Prostate gland (tissue), 2 donors: ENCODE results near the gene MAD2L2. TPM values are rescaled to one million over a fixed set of nuclear protein-coding genes. Genes with fewer than 3 reads are reported as not detected.

ENCODE experiments used
- DNase-seq: peaks from one replicate; pipeline ENCODE4 v3.0.0-alpha.2; 2019; ENCODE audit warnings: low spot score
- H3K27ac ChIP-seq, 2 donors: fragments of 200-600 bp; sonication (generic); 2 replicates each; pipeline ENCODE4 v1.5.1; 2017 to 2019
- H3K27me3 ChIP-seq: fragments of 200-600 bp; sonication (generic); replicated peaks from 2 replicates; pipeline ENCODE4 v1.5.1; 2019; ENCODE audit not compliant: insufficient read depth
- H3K36me3 ChIP-seq, 2 donors: fragments of 200-600 bp; sonication (generic); 1 replicate in 1 of 2; 2 replicates in 1 of 2; pipeline versions ENCODE4 v1.5.1 to v1.8.1; 2017 to 2019
- H3K4me1 ChIP-seq: fragments of 200-600 bp; sonication (generic); replicated peaks from 2 replicates; pipeline ENCODE4 v1.5.1; 2019
- H3K4me3 ChIP-seq, 2 donors: fragments of 200-600 bp; sonication (generic); 2 replicates each; pipeline ENCODE4 v1.5.1; 2017 to 2019
- H3K9me3 ChIP-seq: fragments of 200-600 bp; sonication (generic); 2 replicates; pipeline ENCODE4 v1.5.1; 2017
- POLR2A ChIP-seq: fragments of 450-650 bp; IDR thresholded peaks from one replicate; pipeline ENCODE4 v1.6.1; 2016; ENCODE audit warnings: antibody characterized with exemption, mild to moderate bottlenecking
- POLR2AphosphoS5 ChIP-seq: sonication (generic); formaldehyde crosslinking; IDR thresholded peaks from one replicate; pipeline ENCODE4 v1.6.1; 2017; ENCODE audit warnings: antibody characterized with exemption
- WGBS: methylation state at CpG from one replicate; pipeline ENCODE4 v1.1.5; 2018; 5-methylcytosine and 5-hydroxymethylcytosine counted together
- intact Hi-C: fragments of 100-400 bp; cut with DNase I; formaldehyde crosslinking; loops from one replicate; pipeline ENCODE4 v1.14.2; 2022
- total RNA-seq, 2 donors: library from RNA; depleted of rRNA; stranded (reverse); fragments of >200 nt; gene quantifications; one replicate each; pipeline ENCODE4 v1.1.0, GENCODE V29; 2016
- TF ChIP-seq, protein P1 (sequence below), 4 experiments: fragments of 200-600 bp in 2 of 4; fragments of 450-650 bp in 2 of 4; sonication (generic) in 2 of 4; IDR thresholded peaks; 1 replicate in 3 of 4; 2 replicates in 1 of 4; pipeline ENCODE4 v1.5.1; 2016 to 2019; ENCODE audit warnings: antibody characterized with exemption in 4 of 4, mild to moderate bottlenecking in 2 of 4, moderate library complexity in 2 of 4

MAD2L2 gene
- total RNA-seq, 2 donors from 2014 or later, result 37.3 to 67.8 TPM

DNA sequence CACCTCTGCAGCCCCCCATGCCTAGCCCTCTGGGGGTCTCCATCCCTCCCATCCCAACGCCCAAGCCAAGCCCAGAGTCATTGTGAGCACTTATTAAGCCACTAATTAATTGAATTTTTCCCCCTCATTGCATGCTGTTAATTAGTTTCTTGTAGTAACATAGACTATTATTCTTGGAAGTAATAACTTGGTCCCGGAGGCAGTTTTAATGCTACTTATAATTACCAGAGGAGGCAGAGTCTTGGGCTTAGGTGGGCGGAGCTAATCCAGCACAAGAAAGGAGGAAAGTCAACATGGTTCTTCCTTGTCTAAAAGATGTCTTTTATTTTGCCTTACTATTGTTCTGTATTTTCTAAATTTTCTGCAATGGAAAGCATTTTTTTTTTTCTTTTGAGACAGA lies 54.4 kb downstream of the MAD2L2 start:
- Histone ChIP-seq H3K36me3 (no peaks in the 10 kb centered on the region), H3K9me3 (no peaks in the 10 kb centered on the region), H3K27me3 (peaks cover 2% of the 10 kb centered on the region), H3K27ac (no peak overlapping the region), H3K4me3 (no peak overlapping the region), H3K4me1 (no peaks in the 10 kb centered on the region)
- WGBS, result 61% methylated on average over 3 of the region's 3 CpGs
- intact Hi-C loops, result no loop called here
- no peak for DNase-seq
- TF ChIP-seq POLR2A (no peak), POLR2AphosphoS5 (no peak)
- TF ChIP-seq, protein P1, sequence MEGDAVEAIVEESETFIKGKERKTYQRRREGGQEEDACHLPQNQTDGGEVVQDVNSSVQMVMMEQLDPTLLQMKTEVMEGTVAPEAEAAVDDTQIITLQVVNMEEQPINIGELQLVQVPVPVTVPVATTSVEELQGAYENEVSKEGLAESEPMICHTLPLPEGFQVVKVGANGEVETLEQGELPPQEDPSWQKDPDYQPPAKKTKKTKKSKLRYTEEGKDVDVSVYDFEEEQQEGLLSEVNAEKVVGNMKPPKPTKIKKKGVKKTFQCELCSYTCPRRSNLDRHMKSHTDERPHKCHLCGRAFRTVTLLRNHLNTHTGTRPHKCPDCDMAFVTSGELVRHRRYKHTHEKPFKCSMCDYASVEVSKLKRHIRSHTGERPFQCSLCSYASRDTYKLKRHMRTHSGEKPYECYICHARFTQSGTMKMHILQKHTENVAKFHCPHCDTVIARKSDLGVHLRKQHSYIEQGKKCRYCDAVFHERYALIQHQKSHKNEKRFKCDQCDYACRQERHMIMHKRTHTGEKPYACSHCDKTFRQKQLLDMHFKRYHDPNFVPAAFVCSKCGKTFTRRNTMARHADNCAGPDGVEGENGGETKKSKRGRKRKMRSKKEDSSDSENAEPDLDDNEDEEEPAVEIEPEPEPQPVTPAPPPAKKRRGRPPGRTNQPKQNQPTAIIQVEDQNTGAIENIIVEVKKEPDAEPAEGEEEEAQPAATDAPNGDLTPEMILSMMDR (IDR thresholded peaks at IDR 0.05), result no peak

Other genes with a start within 250 kb of the MAD2L2 start
- 1 to 10 TPM in 1 of 2 donors, under 1 TPM in 1; 0.80 to 1.7 TPM for gene DISP3, start 202.0 kb downstream of the MAD2L2 start, total RNA-seq
- gene FBXO2, start 26.7 kb downstream of the MAD2L2 start, total RNA-seq, result 10 to 100 TPM; 14.1 to 16.9 TPM
- 10 to 100 TPM; 29.5 to 51.2 TPM for gene FBXO44, start 26.3 kb downstream of the MAD2L2 start, total RNA-seq
- gene FBXO6, start 16.9 kb downstream of the MAD2L2 start, total RNA-seq, result 10 to 100 TPM; 12.5 to 17.7 TPM
- under 1 TPM; 0.05 to 0.51 TPM for gene DRAXIN, start 10.6 kb upstream of the MAD2L2 start, total RNA-seq
- 100 to 1,000 TPM; 114 to 123 TPM for gene AGTRAP, start 55.0 kb upstream of the MAD2L2 start, total RNA-seq
- gene C1orf167, start 81.0 kb upstream of the MAD2L2 start, total RNA-seq, result 1 to 10 TPM in 1 of 2 donors, not detected in 1; 10.0 TPM
- gene MTHFR, start 124.8 kb upstream of the MAD2L2 start, total RNA-seq, result 10 to 100 TPM; 27.6 to 75.0 TPM
- gene CLCN6, start 125.0 kb upstream of the MAD2L2 start, total RNA-seq, result 10 to 100 TPM; 13.4 to 45.0 TPM
- gene NPPA, start 166.6 kb upstream of the MAD2L2 start, total RNA-seq, result 1 to 10 TPM in 1 of 2 donors, not detected in 1; 1.3 TPM
- not detected for gene NPPB, start 177.8 kb upstream of the MAD2L2 start, total RNA-seq
- gene KIAA2013, start 245.3 kb upstream of the MAD2L2 start, total RNA-seq, result 100 to 1,000 TPM; 104 to 137 TPM